Heart right ventricle (tissue), 16 donors: ENCODE results near the gene CDR2L. TPM values are rescaled to one million over a fixed set of nuclear protein-coding genes. Genes with fewer than 3 reads are reported as not detected.

Experiments
- ATAC-seq, 8 donors: fragments of 200-7000 bp; cut with Tn5 transposase; one replicate each; pipeline ENCODE4 v1.9.1; 2020; ENCODE audit warnings: mild to moderate bottlenecking in 8 of 8, moderate library complexity in 8 of 8, moderate number of reproducible peaks in 1 of 8
- DNase-seq, 2 donors: peaks; one replicate each; pipeline ENCODE4 v3.0.0-alpha.2; 2020
- H3K27ac ChIP-seq, 10 donors: fragments of 200-600 bp; sonication (generic) in 2 of 10; one replicate each; pipeline versions ENCODE4 v1.5.0 to v1.8.0; 2020 to 2022; ENCODE audit warnings: mild to moderate bottlenecking in 3 of 10
- H3K27me3 ChIP-seq, 7 donors: fragments of 200-600 bp; one replicate each; pipeline ENCODE4 v1.8.0; 2021 to 2022; ENCODE audit warnings: mild to moderate bottlenecking in 2 of 7
- H3K36me3 ChIP-seq, 9 donors: fragments of 200-600 bp; sonication (generic) in 1 of 9; one replicate each; pipeline versions ENCODE4 v1.5.0 to v1.8.0; 2020 to 2022; ENCODE audit warnings: mild to moderate bottlenecking in 2 of 9
- H3K4me1 ChIP-seq, 9 donors: fragments of 200-600 bp; sonication (generic) in 1 of 9; one replicate each; pipeline versions ENCODE4 v1.5.0 to v1.8.0; 2020 to 2022; ENCODE audit warnings: mild to moderate bottlenecking in 4 of 9
- H3K4me3 ChIP-seq, 10 donors: fragments of 200-600 bp; sonication (generic) in 2 of 10; one replicate each; pipeline versions ENCODE4 v1.5.0 to v1.8.0; 2020 to 2022; ENCODE audit warnings: mild to moderate bottlenecking in 7 of 10, moderate library complexity in 2 of 10
- H3K9me3 ChIP-seq, 11 donors: fragments of 200-600 bp in 10 of 11; sonication (generic) in 2 of 11; one replicate each; pipeline versions ENCODE4 v1.5.0 to v1.8.0; 2013 to 2022; ENCODE audit warnings: mild to moderate bottlenecking in 2 of 11, control low read depth in 1 of 11, moderate library complexity in 1 of 11
- CTCF ChIP-seq, 9 donors: fragments of 200-600 bp; sonication (generic) in 2 of 9; IDR thresholded peaks; one replicate each; pipeline versions ENCODE4 v1.5.0 to v1.8.0; 2021 to 2022; ENCODE audit warnings: antibody characterized with exemption in 9 of 9, mild to moderate bottlenecking in 5 of 9, moderate library complexity in 1 of 9
- WGBS, 2 donors: extraction: QIAGEN DNeasy Blood & Tissue Kit; methylation state at CpG; one replicate each; pipeline ENCODE4 v1.1.7; 2013; ENCODE audit warnings: inconsistent platforms in 1 of 2; 5-methylcytosine and 5-hydroxymethylcytosine counted together
- intact Hi-C, 10 donors: fragments of 100-400 bp; cut with DNase I; formaldehyde crosslinking; loops; one replicate each; pipeline versions ENCODE4 v1.11.1 to v1.14.2; 2022
- polyA plus RNA-seq, 2 donors: library from polyadenylated mRNA; stranded (reverse); fragments of 200-250 nt; gene quantifications; one replicate each; pipeline ENCODE4 v1.2.3, GENCODE V29; 2013
- total RNA-seq, 10 donors: library from RNA; stranded (reverse); fragmentation: NEBNext Ultra II Directional in 3 of 10; extraction: Animal tissue kit (Norgen Biotek cat#: 25700) in 3 of 10; gene quantifications; one replicate each; pipeline versions ENCODE4 v1.2.1 to v1.2.4, GENCODE V29; 2021 to 2023
- donor health status: Arrhythmogenic right ventricular cardiomyopathy.
- donor health status: ischemic (EF 13 %, LVEDD 7.1; RV severe dilation, severe dysfunction).
- donor health status: healthy with polysubstance abuse.
- donor health status: DM: no; HTN: yes; CAD: no.
- donor health status: DM: no; HTN: no; CAD: no.
- donor health status: ischemic (EF 25% LVEDD 6.9; RV normal size, moderate dysfunction).
- donor health status: ischemic (EF 25% LVEDD 5.7; RV mildly dilated, moderate dysfunction).
- donor health status: healthy.
- donor health status: DM: yes; HTN: yes; CAD: no.
- donor health status: Ischemic cardiomyopathy.
- donor health status: ischemic (EF 35%, LVEDD 5.7; RV mildly dilated, moderate dysfunction).
- donor health status: nonischemic (EF 11% LVEDD 7.7; RV severe dilation, severe dysfunction).
- donor health status: DM: yes; HTN: yes; CAD: no.
- donor health status: PGD.
- donor health status: ischemic (EF 29% LVEDD 5.4; RV normal size, mild dysfunction).
- donor health status: nonischemic (EF 23%, LVEDD 6.1; RV moderate dilation, normal function).

The CDR2L gene
- total and polyA plus RNA-seq, 12 donors, result 8.5 to 25.3 (median 14.7) TPM

GRCh38 chr17:74956093-74956492 is 31.3 kb upstream of the CDR2L start:
- DNase-seq (no peak), ATAC-seq (no peak)
- H3K4me1 ChIP-seq, result no peaks in the 10 kb centered on the region
- intact Hi-C loops, result loop anchor here in 3 of 10 donors (1.0 to 5.0 kb wide), 3 partner anchors 34 to 164 kb away; partner anchors contain the start of genes OTOP2 (in 2 of the 3) and USH1G (in 2 of the 3)
- no peak overlapping the region for H3K27ac ChIP-seq
- WGBS, 2 donors, result 82 to 85% methylated on average over 4 of the region's 4 CpGs
- peaks cover 0 to 63% (median 0%) of the 10 kb centered on the region in 9 donors for H3K36me3 ChIP-seq
- peaks cover 0 to 6% (median 0%) of the 10 kb centered on the region in 7 donors for H3K27me3 ChIP-seq
- H3K9me3 ChIP-seq, result no peaks in the 10 kb centered on the region
- H3K4me3 ChIP-seq, result no peak overlapping the region
- TF ChIP-seq CTCF (IDR thresholded peaks at IDR 0.05), result no peak

- 48 to 53% methylated on average over 33 of the region's 33 CpGs for WGBS, 2 donors
- no peak overlapping the region for H3K4me3 ChIP-seq
- H3K9me3 ChIP-seq, result no peaks in the 10 kb centered on the region
- no peak overlapping the region for H3K27ac ChIP-seq
- peak; percentile 87 to 96 (median 91) for TF ChIP-seq CTCF (IDR thresholded peaks at IDR 0.05)
- no peaks in the 10 kb centered on the region for H3K27me3 ChIP-seq
- peak in 7 of 8 donors; percentile 29 to 55 (median 43) for ATAC-seq
- intact Hi-C loops, result loop anchor here in 3 of 10 donors (5.0 kb wide), 2 partner anchors 36 to 166 kb away; partner anchors contain the start of genes OTOP2 (in 2 of the 3) and USH1G (in 2 of the 3)
- H3K36me3 ChIP-seq, result peaks cover 0 to 70% (median 0%) of the 10 kb centered on the region in 9 donors
- H3K4me1 ChIP-seq, result peaks cover 0 to 6% (median 4%) of the 10 kb centered on the region in 9 donors
- peak; percentile 76 to 82 for DNase-seq
These were observed 29.3 kb upstream of the CDR2L start for GRCh38 chr17:74957935-74958740.

- no peak for TF ChIP-seq CTCF (IDR thresholded peaks at IDR 0.05)
- DNase-seq (no peak), ATAC-seq (no peak)
- Histone ChIP-seq H3K27ac (no peak overlapping the region), H3K4me1 (peaks cover 0 to 6% (median 4%) of the 10 kb centered on the region in 9 donors), H3K9me3 (no peaks in the 10 kb centered on the region), H3K27me3 (no peaks in the 10 kb centered on the region), H3K4me3 (no peak overlapping the region), H3K36me3 (peaks cover 0 to 57% (median 0%) of the 10 kb centered on the region in 9 donors)
- intact Hi-C loops, result loop anchor here in 9 of 10 donors (2.0 to 10.0 kb wide), 11 partner anchors 38 to 247 kb away; partner anchors contain the start of genes MRPL58 (in 6 of the 9), NUP85 (in 2 of the 9), OTOP2 (in 2 of the 9) and USH1G (in 2 of the 9)
- 79% methylated on average over 14 of the region's 14 CpGs for WGBS, 2 donors
These were observed 27.5 kb upstream of the CDR2L start for GRCh38 chr17:74959826-74960515.
